Measurements from ENCODE around the gene CORO1A. TPM values are rescaled to one million over a fixed set of nuclear protein-coding genes. Genes with fewer than 3 reads are reported as not detected.

Gene CORO1A
- total and polyA plus RNA-seq, 2 experiments from 2014 or later: 1.7 to 2.4 TPM

- H3K27ac ChIP-seq: no peak overlapping the region
- 94% methylated on average over 9 of the region's 9 CpGs for whole genome bisulfite sequencing (ENCODE audit: low lambda C conversion rate, missing lambda C conversion rate)
- H3K36me3 ChIP-seq (replicated peaks; ENCODE audit: insufficient read depth, low read depth): no peaks in the 10 kb centered on the region
- no peak overlapping the region for H2AFZ ChIP-seq
- H3K4me1 ChIP-seq (ENCODE audit: insufficient read depth): no peaks in the 10 kb centered on the region
- no peak for DNase-seq (ENCODE audit: low spot score)
- H3K4me2 ChIP-seq: no peak overlapping the region
- no peaks in the 10 kb centered on the region for H3K27me3 ChIP-seq
- no peak for TF ChIP-seq CTCF (IDR thresholded peaks at IDR 0.05; ENCODE audit: poor library complexity)
- TF ChIP-seq EZH2phosphoT487 (IDR thresholded peaks at IDR 0.05; ENCODE audit: low read depth, severe bottlenecking, unreplicated experiment): no peak
- no peak for TF ChIP-seq EZH2 (IDR thresholded peaks at IDR 0.05; ENCODE audit: borderline replicate concordance)
- no peaks in the 10 kb centered on the region for H3K9me2 ChIP-seq (replicated peaks; ENCODE audit: insufficient read depth)
- no peak overlapping the region for H3K4me3 ChIP-seq
- no peaks in the 10 kb centered on the region for H3K79me2 ChIP-seq
- no peaks in the 10 kb centered on the region for H3K9me3 ChIP-seq (ENCODE audit: low read depth)
- no peaks in the 10 kb centered on the region for H4K20me1 ChIP-seq (ENCODE audit: insufficient read depth, poor library complexity, severe bottlenecking)
Measured at GRCh38 chr16:30186444-30186781, 3.0 kb downstream of the CORO1A start.

- Histone ChIP-seq H3K9me3 (ENCODE audit: low read depth) (no peaks in the 10 kb centered on the region), H3K27ac (no peak overlapping the region), H3K27me3 (no peaks in the 10 kb centered on the region), H3K79me2 (no peaks in the 10 kb centered on the region), H3K4me2 (no peak overlapping the region), H3K4me1 (ENCODE audit: insufficient read depth) (no peaks in the 10 kb centered on the region), H4K20me1 (ENCODE audit: insufficient read depth, poor library complexity, severe bottlenecking) (no peaks in the 10 kb centered on the region), H3K4me3 (no peak overlapping the region), H3K36me3 (replicated peaks; ENCODE audit: insufficient read depth, low read depth) (no peaks in the 10 kb centered on the region), H2AFZ (no peak overlapping the region), H3K9me2 (replicated peaks; ENCODE audit: insufficient read depth) (no peaks in the 10 kb centered on the region)
- peak; percentile 69 for DNase-seq (ENCODE audit: low spot score)
- WGBS (ENCODE audit: low lambda C conversion rate, missing lambda C conversion rate): 70% methylated on average over 36 of the region's 36 CpGs
- TF ChIP-seq EZH2 (IDR thresholded peaks at IDR 0.05; ENCODE audit: borderline replicate concordance) (no peak), CTCF (IDR thresholded peaks at IDR 0.05; ENCODE audit: poor library complexity) (peak; percentile 46), EZH2phosphoT487 (IDR thresholded peaks at IDR 0.05; ENCODE audit: low read depth, severe bottlenecking, unreplicated experiment) (no peak)
Measured at GRCh38 chr16:30186782-30187555, 3.6 kb downstream of the CORO1A start.

- Histone ChIP-seq H3K36me3 (replicated peaks; ENCODE audit: insufficient read depth, low read depth) (no peaks in the 10 kb centered on the region), H3K9me3 (ENCODE audit: low read depth) (no peaks in the 10 kb centered on the region), H3K27ac (no peak overlapping the region), H2AFZ (no peak overlapping the region), H3K9me2 (replicated peaks; ENCODE audit: insufficient read depth) (no peaks in the 10 kb centered on the region), H3K79me2 (no peaks in the 10 kb centered on the region), H3K4me1 (ENCODE audit: insufficient read depth) (no peaks in the 10 kb centered on the region), H3K4me2 (no peak overlapping the region), H3K27me3 (no peaks in the 10 kb centered on the region), H4K20me1 (ENCODE audit: insufficient read depth, poor library complexity, severe bottlenecking) (no peaks in the 10 kb centered on the region), H3K4me3 (no peak overlapping the region)
- DNase-seq (ENCODE audit: low spot score): no peak
- TF ChIP-seq EZH2phosphoT487 (IDR thresholded peaks at IDR 0.05; ENCODE audit: low read depth, severe bottlenecking, unreplicated experiment) (no peak), CTCF (IDR thresholded peaks at IDR 0.05; ENCODE audit: poor library complexity) (no peak), EZH2 (IDR thresholded peaks at IDR 0.05; ENCODE audit: borderline replicate concordance) (no peak)
- 86% methylated on average over 9 of the region's 9 CpGs for WGBS (ENCODE audit: low lambda C conversion rate, missing lambda C conversion rate)
Measured at GRCh38 chr16:30187556-30187865, 4.1 kb downstream of the CORO1A start.
